GM19438 (cell line): ENCODE data around the gene HNRNPA2B1.
"Not testable (repeated sequence)": the region's sequence is repeated elsewhere in the genome, so short reads cannot be mapped to it uniquely, and the experiment has no call there.

Experiments used
- ATAC-seq: cut with Tn5 transposase; IDR thresholded peaks from one replicate; pipeline ENCODE4 v1.9.1; 2021; ENCODE audit warnings: low read depth; ENCODE audit not compliant: unreplicated experiment

The HNRNPA2B1 gene

GRCh38 chr7:26148307-26148700, 52.2 kb downstream of the HNRNPA2B1 start:
- not testable (repeated sequence) for ATAC-seq

GRCh38 chr7:26147646-26148306, 52.8 kb downstream of the HNRNPA2B1 start:
- ATAC-seq, result not testable (repeated sequence)

- no peak for ATAC-seq
These were observed 53.5 kb downstream of the HNRNPA2B1 start for GRCh38 chr7:26147030-26147429.

- no peak for ATAC-seq
These were observed 55.3 kb downstream of the HNRNPA2B1 start for GRCh38 chr7:26145238-26145637.

GRCh38 chr7:26144184-26145080, 56.1 kb downstream of the HNRNPA2B1 start:
- ATAC-seq, result no peak

GRCh38 chr7:26143298-26144048, 57.1 kb downstream of the HNRNPA2B1 start:
- no peak for ATAC-seq

GRCh38 chr7:26141077-26141476, 59.5 kb downstream of the HNRNPA2B1 start:
- ATAC-seq, result no peak

GRCh38 chr7:26140380-26140779, 60.2 kb downstream of the HNRNPA2B1 start:
- no peak for ATAC-seq
